ENCODE data around the gene CEP170B. TPM values are rescaled to one million over a fixed set of nuclear protein-coding genes. Genes with fewer than 3 reads are reported as not detected.

Gene CEP170B
- total and polyA plus RNA-seq, 2 donors (not counting 3 experiments of a cell fraction or from before 2014, with no cell fraction given), result 13.9 to 38.6 TPM

- ChIA-PET CTCF (no interaction called here), POLR2A (no interaction called here)
- H3K79me2 ChIP-seq (ENCODE audit: control insufficient read depth, insufficient read depth, low read length), result no peaks in the 10 kb centered on the region
- TF ChIP-seq EZH2 (IDR thresholded peaks at IDR 0.05; ENCODE audit: borderline replicate concordance, low read depth, low read length, severe bottlenecking) (no peak), GATA2 (IDR thresholded peaks at IDR 0.05; ENCODE audit: insufficient read depth, insufficient read length, low read depth, low read length) (no peak), FOS (IDR thresholded peaks at IDR 0.05; ENCODE audit: borderline replicate concordance, insufficient read depth, low read length) (no peak), MYC (IDR thresholded peaks at IDR 0.05; ENCODE audit: low read depth, low read length) (no peak), POLR2A (IDR thresholded peaks at IDR 0.05; ENCODE audit: low read depth, low read length) (no peak), JUN (IDR thresholded peaks at IDR 0.05; ENCODE audit: borderline replicate concordance, insufficient read depth, insufficient read length, low read depth) (no peak), POLR2AphosphoS5 (IDR thresholded peaks at IDR 0.05; ENCODE audit: insufficient read depth, low read depth, low read length) (no peak), CTCF (IDR thresholded peaks at IDR 0.05; ENCODE audit: extremely low read depth in 1 of 2, insufficient read depth in 1 of 2, low read depth in 1 of 2, low read length in 2 of 2) (no peak), MAX (IDR thresholded peaks at IDR 0.05; ENCODE audit: insufficient read depth, insufficient read length) (no peak)
- intact Hi-C loops (cut with micrococcal nuclease), result no loop called here
- H4K20me1 ChIP-seq (replicated peaks; ENCODE audit: control insufficient read depth, extremely low read depth, insufficient read depth, low read length), result no peaks in the 10 kb centered on the region
- no peaks in the 10 kb centered on the region for H3K9me3 ChIP-seq (replicated peaks; ENCODE audit: control insufficient read depth, insufficient read depth, low read length)
- no peaks in the 10 kb centered on the region for H3K4me1 ChIP-seq (ENCODE audit: control insufficient read depth, extremely low read depth, insufficient read depth, low read length)
- H3K36me3 ChIP-seq (ENCODE audit: control insufficient read depth in 2 of 2, extremely low read depth in 1 of 2, insufficient read depth in 2 of 2, low read length in 2 of 2), result peaks cover 0 to 32% of the 10 kb centered on the region in 2 experiments
- no peak overlapping the region for H2AFZ ChIP-seq (ENCODE audit: low read depth, low read length)
- H3K9me1 ChIP-seq (replicated peaks; ENCODE audit: control insufficient read depth, extremely low read depth, insufficient read depth, low read length), result no peaks in the 10 kb centered on the region
- no TSS peak for BruUV-seq (replicated peaks)
- H3K9ac ChIP-seq (replicated peaks; ENCODE audit: extremely low read depth, insufficient read depth, low read length), result no peak overlapping the region
- H3K4me2 ChIP-seq (ENCODE audit: insufficient read depth, low read length), result no peak overlapping the region
- H3K27me3 ChIP-seq (ENCODE audit: control insufficient read depth in 2 of 2, insufficient read depth in 2 of 2, low read length in 2 of 2), result no peaks in the 10 kb centered on the region
- no peak for FAIRE-seq
- DNase-seq (ENCODE audit: low read depth, low spot score), result no peak
- dilution Hi-C loops (cut with MboI; ENCODE audit: extremely low pct_ligation_motif_present, low sequenced_read_pairs), result no loop called here
- no peak overlapping the region for H3K27ac ChIP-seq (ENCODE audit: insufficient read depth, low read depth, low read length)
- H3K4me3 ChIP-seq (replicated peaks in 1 of 3; ENCODE audit: insufficient read depth in 1 of 3, low read depth in 1 of 3, low read length in 3 of 3), result no peak overlapping the region
These were observed 16.4 kb downstream of the CEP170B start for GRCh38 chr14:104881369-104881979.
